Right forelimb (tissue), 1 donor: ENCODE data around the gene POLR2L.

Source experiments
- DNase-seq: peaks from one replicate; pipeline ENCODE4 v3.0.0-alpha.2; 2018

POLR2L gene

GRCh38 chr11:824942-825341 lies 17.4 kb downstream of the POLR2L start:
- DNase-seq = no peak

- DNase-seq = no peak
Observed at GRCh38 chr11:824292-824880, 17.9 kb downstream of the POLR2L start.

GRCh38 chr11:823441-824291 lies 18.7 kb downstream of the POLR2L start:
- no peak for DNase-seq

GRCh38 chr11:821512-822371 lies 20.6 kb downstream of the POLR2L start:
- DNase-seq = no peak

GRCh38 chr11:820655-821511 lies 21.4 kb downstream of the POLR2L start:
- no peak for DNase-seq

- peak; percentile 72 for DNase-seq
Observed at GRCh38 chr11:819943-820649, 22.2 kb downstream of the POLR2L start.

GRCh38 chr11:819129-819931 lies 23.0 kb downstream of the POLR2L start:
- DNase-seq = peak; percentile 93

GRCh38 chr11:818396-819128 lies 23.8 kb downstream of the POLR2L start, which contains the start of gene PNPLA2:
Gene PNPLA2, plus strand, starts transcription at chr11:818914. Its CDS starts 805 bp downstream, at chr11:819719.
- DNase-seq = no peak

- DNase-seq = no peak
Observed at GRCh38 chr11:816433-816779, 25.9 kb downstream of the POLR2L start.

- DNase-seq = no peak
Observed at GRCh38 chr11:815675-816432, 26.5 kb downstream of the POLR2L start.

GRCh38 chr11:813456-814096 lies 28.8 kb downstream of the POLR2L start:
- no peak for DNase-seq

GRCh38 chr11:813072-813455 lies 29.3 kb downstream of the POLR2L start:
- DNase-seq = no peak

- DNase-seq = no peak
Observed at GRCh38 chr11:812390-812789, 29.9 kb downstream of the POLR2L start.

- DNase-seq = no peak
Observed at GRCh38 chr11:811446-812245, 30.7 kb downstream of the POLR2L start.

- DNase-seq = no peak
Observed at GRCh38 chr11:810040-810567, 32.2 kb downstream of the POLR2L start.

- DNase-seq = peak; percentile 100
Observed at GRCh38 chr11:809287-810039, 32.9 kb downstream of the POLR2L start, which contains the start of gene RPLP2. Gene RPLP2, plus strand, starts transcription at chr11:809967. Its CDS starts 268 bp downstream, at chr11:810235.
